Activated T-helper 1 cell treated with anti-CD3 and anti-CD28 coated beads, Interleukin-12 subunit alpha, Interleukin-12 subunit beta, Interleukin-2, Interleukin-4 antibody, amounts not matched to agents 30 ng/mL and 10 ng/mL and 1 ng/mL, durations not matched to agents 14 hours and 24 hours and 36 hours (primary cell): ENCODE measurements around the gene FYN. TPM values are rescaled to one million over a fixed set of nuclear protein-coding genes. Genes with fewer than 3 reads are reported as not detected.
"Not testable (repeated sequence)": the region's sequence is repeated elsewhere in the genome, so short reads cannot be mapped to it uniquely, and the experiment has no call there.

Experiments
- DNase-seq: peaks from one replicate; pipeline ENCODE4 v3.0.0; 2021; ENCODE audit warnings: low spot score
- H3K27ac Mint-ChIP-seq: one replicate; pipeline ENCODE4 v1.8.0; 2021; ENCODE audit warnings: mild to moderate bottlenecking, mixed read lengths
- H3K27me3 Mint-ChIP-seq: one replicate; pipeline ENCODE4 v1.8.0; 2022; ENCODE audit warnings: mild to moderate bottlenecking, moderate library complexity, mixed read lengths; ENCODE audit not compliant: insufficient read depth
- H3K36me3 Mint-ChIP-seq: one replicate; pipeline ENCODE4 v1.8.0; 2021; ENCODE audit warnings: low read depth, mixed read lengths
- H3K4me1 Mint-ChIP-seq: one replicate; pipeline ENCODE4 v1.8.0; 2021; ENCODE audit warnings: low read depth, mixed read lengths
- H3K4me3 Mint-ChIP-seq: one replicate; pipeline ENCODE4 v1.8.0; 2021; ENCODE audit warnings: mild to moderate bottlenecking, moderate library complexity, mixed read lengths
- H3K9me3 Mint-ChIP-seq: one replicate; pipeline ENCODE4 v1.8.0; 2021; ENCODE audit warnings: mixed read lengths
- intact Hi-C: fragments of 100-400 bp; cut with micrococcal nuclease; formaldehyde crosslinking; loops from one replicate; pipeline ENCODE4 v1.15.1; 2024
- total RNA-seq: library from RNA; stranded (reverse); gene quantifications from 2 replicates; pipeline ENCODE4 v1.2.3, GENCODE V29; 2022

The FYN gene
- 347 and 355 TPM in 2 replicates for total RNA-seq

- H3K27me3 Mint-ChIP-seq = peaks cover 6% of the 10 kb centered on the region
- H3K4me1 Mint-ChIP-seq = peaks cover 44% of the 10 kb centered on the region
- H3K4me3 Mint-ChIP-seq = peak within 1 kb of the TSS; percentile 99
- DNase-seq = peak; percentile 98
- no peaks in the 10 kb centered on the region for H3K9me3 Mint-ChIP-seq
- H3K36me3 Mint-ChIP-seq = peaks cover 30% of the 10 kb centered on the region
- intact Hi-C loops = loop anchor here (1.0 to 5.0 kb wide), 10 partner anchors 35 to 1059 kb away; partner anchors contain the start of genes CDK19 and TRAF3IP2
- H3K27ac Mint-ChIP-seq = peak within 1 kb of the TSS; percentile 96
Measured at GRCh38 chr6:111873178-111874024, at the start of gene FYN. Gene FYN, minus strand, starts transcription at chr6:111873452. Its CDS starts 153,401 bp downstream, at chr6:111720051.

DNA sequence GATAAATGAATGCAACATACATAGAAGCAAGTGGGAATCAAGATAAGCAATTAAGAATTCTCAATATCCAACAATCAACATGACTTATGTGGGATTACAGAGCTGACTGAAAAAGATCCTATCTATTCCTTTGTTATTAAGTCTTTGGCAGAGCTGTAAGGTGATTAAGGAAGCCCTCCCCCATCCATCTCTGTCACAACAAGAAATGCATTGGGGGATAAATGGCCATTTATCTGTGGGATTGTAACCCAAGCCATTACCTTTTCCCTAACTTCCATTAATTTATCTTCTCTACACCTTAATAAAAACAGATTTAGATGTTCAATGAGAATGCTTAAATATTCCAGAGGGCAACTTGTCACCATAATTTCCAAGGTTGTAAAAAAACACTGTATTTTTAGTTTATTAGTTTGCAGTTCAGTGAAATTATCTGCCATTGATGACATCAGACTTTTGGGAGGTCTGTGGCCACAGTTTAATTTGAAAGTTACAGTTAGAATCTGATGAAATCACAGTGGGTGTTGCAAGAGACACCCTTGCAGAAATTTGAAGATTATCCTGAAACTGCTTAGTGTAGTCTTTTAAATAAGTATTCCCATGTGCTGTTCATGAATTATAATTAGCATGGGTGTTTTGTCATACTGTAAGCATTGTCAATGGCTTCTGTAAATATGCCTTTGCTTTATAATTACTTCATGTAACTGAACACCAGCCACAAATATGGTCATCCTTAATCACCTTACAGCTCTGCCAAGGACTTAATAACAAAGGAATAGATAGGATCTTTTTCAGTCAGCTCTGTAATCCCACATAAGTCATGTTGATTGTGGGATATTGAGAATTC lies 49.4 kb upstream of the FYN start:
- intact Hi-C loops = no loop called here
- Mint-ChIP-seq H3K27me3 (peaks cover 4% of the 10 kb centered on the region), H3K4me3 (no peak overlapping the region), H3K9me3 (no peaks in the 10 kb centered on the region), H3K4me1 (peaks cover 14% of the 10 kb centered on the region), H3K36me3 (no peaks in the 10 kb centered on the region), H3K27ac (no peak overlapping the region)
- no peak for DNase-seq

- no peak overlapping the region for H3K4me3 Mint-ChIP-seq
- no peak overlapping the region for H3K27ac Mint-ChIP-seq
Measured at GRCh38 chr6:111921103-111921502, 47.9 kb upstream of the FYN start.

GRCh38 chr6:111920578-111920977 lies 47.3 kb upstream of the FYN start:
- Mint-ChIP-seq H3K4me1 (peaks cover 13% of the 10 kb centered on the region), H3K36me3 (no peaks in the 10 kb centered on the region), H3K9me3 (no peaks in the 10 kb centered on the region), H3K4me3 (no peak overlapping the region), H3K27ac (no peak overlapping the region), H3K27me3 (peaks cover 4% of the 10 kb centered on the region)
- intact Hi-C loops = no loop called here
- no peak for DNase-seq

More at GRCh38 chr6:111921103-111921502, 47.9 kb upstream of the FYN start:
- H3K27me3 Mint-ChIP-seq = peaks cover 4% of the 10 kb centered on the region
- H3K9me3 Mint-ChIP-seq = no peaks in the 10 kb centered on the region
- peaks cover 14% of the 10 kb centered on the region for H3K4me1 Mint-ChIP-seq
- no peak for DNase-seq
- intact Hi-C loops = no loop called here
- H3K36me3 Mint-ChIP-seq = no peaks in the 10 kb centered on the region

- Mint-ChIP-seq H3K4me3 (no peak overlapping the region), H3K4me1 (peaks cover 8% of the 10 kb centered on the region), H3K36me3 (no peaks in the 10 kb centered on the region), H3K27me3 (peaks cover 4% of the 10 kb centered on the region), H3K9me3 (no peaks in the 10 kb centered on the region), H3K27ac (no peak overlapping the region)
- intact Hi-C loops = loop anchor here (1.0 kb wide), 1 partner anchor 14 kb away; no protein-coding TSS in a partner anchor
- DNase-seq = no peak
Measured at GRCh38 chr6:111918825-111919224, 45.6 kb upstream of the FYN start.

DNA sequence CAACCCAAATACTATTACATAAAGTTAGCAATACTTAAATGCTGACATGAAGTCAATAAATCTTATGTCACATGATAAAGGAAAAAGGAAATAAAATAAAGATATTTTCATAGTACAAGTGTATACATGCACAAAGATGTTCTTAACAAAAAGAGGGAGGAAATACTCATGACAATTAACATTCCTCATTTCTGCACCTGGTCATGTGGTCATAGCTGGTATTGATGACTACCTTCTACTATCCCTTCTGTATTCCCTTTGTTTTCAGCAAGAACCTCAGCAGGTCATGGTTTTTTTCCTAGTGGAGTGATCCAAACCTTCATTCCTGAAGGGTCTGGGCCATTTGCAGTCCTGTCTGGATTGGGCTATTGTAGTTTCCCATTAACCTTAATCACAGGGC lies 43.5 kb upstream of the FYN start:
- DNase-seq = no peak
- Mint-ChIP-seq H3K4me3 (no peak overlapping the region), H3K4me1 (no peaks in the 10 kb centered on the region), H3K9me3 (no peaks in the 10 kb centered on the region), H3K27ac (no peak overlapping the region), H3K36me3 (no peaks in the 10 kb centered on the region), H3K27me3 (peaks cover 4% of the 10 kb centered on the region)
- intact Hi-C loops = no loop called here

- intact Hi-C loops = loop anchor here (5.0 kb wide), 1 partner anchor 37 kb away; no protein-coding TSS in a partner anchor
Measured at GRCh38 chr6:111914617-111915016, 41.4 kb upstream of the FYN start.

GRCh38 chr6:111912904-111913303 lies 39.7 kb upstream of the FYN start:
- intact Hi-C loops = loop anchor here (1.0 to 5.0 kb wide), 2 partner anchors 36 to 203 kb away; no protein-coding TSS in a partner anchor
- no peaks in the 10 kb centered on the region for H3K36me3 Mint-ChIP-seq
- H3K27ac Mint-ChIP-seq = no peak overlapping the region
- no peaks in the 10 kb centered on the region for H3K27me3 Mint-ChIP-seq
- H3K9me3 Mint-ChIP-seq = no peaks in the 10 kb centered on the region
- peaks cover 6% of the 10 kb centered on the region for H3K4me1 Mint-ChIP-seq
- no peak for DNase-seq
- H3K4me3 Mint-ChIP-seq = no peak overlapping the region

More at GRCh38 chr6:111914617-111915016, 41.4 kb upstream of the FYN start:
- H3K4me3 Mint-ChIP-seq = no peak overlapping the region
- H3K36me3 Mint-ChIP-seq = no peaks in the 10 kb centered on the region
- no peak for DNase-seq
- H3K9me3 Mint-ChIP-seq = no peaks in the 10 kb centered on the region
- peaks cover 6% of the 10 kb centered on the region for H3K4me1 Mint-ChIP-seq
- no peak overlapping the region for H3K27ac Mint-ChIP-seq
- H3K27me3 Mint-ChIP-seq = no peaks in the 10 kb centered on the region

DNA sequence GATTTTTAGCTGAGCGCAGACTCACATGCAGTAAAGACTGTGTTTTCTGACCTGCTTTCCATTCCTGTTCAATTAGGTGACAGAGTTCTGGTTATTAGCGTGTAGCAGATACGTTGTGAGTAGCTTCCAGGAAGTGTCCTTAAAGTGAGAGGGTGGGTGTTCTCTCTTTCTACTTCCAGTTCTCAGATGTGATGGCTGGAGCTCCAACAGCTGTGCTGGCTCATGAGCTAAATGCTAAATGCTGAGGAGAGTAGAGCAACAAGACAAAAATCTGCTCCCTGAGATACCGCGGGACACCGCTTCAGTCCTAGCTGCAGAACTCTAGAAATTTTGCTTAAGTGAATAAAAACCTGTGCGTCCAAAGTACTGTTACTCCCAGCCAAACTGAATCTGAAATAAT lies 38.2 kb upstream of the FYN start:
- H3K27me3 Mint-ChIP-seq = no peaks in the 10 kb centered on the region
- no peak for DNase-seq
- intact Hi-C loops = loop anchor here (5.0 kb wide), 1 partner anchor 34 kb away; no protein-coding TSS in a partner anchor

DNA sequence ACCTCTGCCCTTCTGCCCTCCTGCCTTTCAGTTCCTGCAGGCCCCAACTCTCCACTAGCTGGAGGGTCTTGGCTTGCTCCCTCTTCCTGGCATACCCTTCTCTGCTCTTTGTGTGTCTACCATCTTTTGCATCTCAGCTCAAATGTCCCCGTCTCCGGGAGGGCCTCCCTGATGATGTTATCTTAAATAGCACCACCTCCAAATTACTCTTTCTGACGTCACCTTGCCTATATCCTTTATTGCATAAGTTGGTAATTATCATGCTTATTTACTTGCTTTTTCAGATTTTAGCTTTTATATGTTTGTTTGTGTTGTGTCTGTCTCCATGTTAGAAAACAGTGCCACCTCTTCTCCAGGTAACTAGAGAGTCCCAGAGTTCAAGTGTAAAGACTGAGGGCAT lies 36.0 kb upstream of the FYN start:
- no peak overlapping the region for H3K27ac Mint-ChIP-seq
- no peaks in the 10 kb centered on the region for H3K36me3 Mint-ChIP-seq
- no peaks in the 10 kb centered on the region for H3K27me3 Mint-ChIP-seq
- H3K4me3 Mint-ChIP-seq = no peak overlapping the region
- intact Hi-C loops = no loop called here
- peaks cover 6% of the 10 kb centered on the region for H3K4me1 Mint-ChIP-seq
- DNase-seq = no peak
- H3K9me3 Mint-ChIP-seq = no peaks in the 10 kb centered on the region

More for the DNA sequence above, 38.2 kb upstream of the FYN start:
- Mint-ChIP-seq H3K36me3 (no peaks in the 10 kb centered on the region), H3K4me1 (peaks cover 6% of the 10 kb centered on the region), H3K4me3 (no peak overlapping the region), H3K27ac (no peak overlapping the region), H3K9me3 (no peaks in the 10 kb centered on the region)

GRCh38 chr6:111908365-111908764 lies 35.1 kb upstream of the FYN start:
- H3K4me3 Mint-ChIP-seq, H3K27ac Mint-ChIP-seq, H3K27me3 Mint-ChIP-seq, H3K9me3 Mint-ChIP-seq, H3K4me1 Mint-ChIP-seq, DNase-seq, H3K36me3 Mint-ChIP-seq, intact Hi-C loops: not testable (repeated sequence)

DNA sequence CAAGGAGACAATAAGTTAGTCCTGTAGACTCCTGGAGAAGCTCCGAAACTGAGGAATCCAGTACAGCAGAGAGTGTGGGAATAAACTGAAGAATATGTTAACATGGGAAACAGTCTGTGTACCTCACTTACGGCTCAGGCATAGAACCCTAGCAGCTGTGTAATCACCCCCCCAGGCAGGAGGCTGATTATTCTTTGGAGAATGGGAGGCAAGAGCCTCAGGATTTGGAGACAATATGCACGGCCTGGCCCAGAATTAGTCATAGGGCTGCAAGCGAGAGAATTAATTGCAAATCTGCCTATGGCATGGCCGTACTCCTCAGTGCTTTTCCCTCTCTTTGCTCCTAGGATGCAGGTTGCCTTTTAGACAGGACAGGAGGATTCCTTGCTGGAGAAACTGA lies 27.5 kb upstream of the FYN start:
- H3K27me3 Mint-ChIP-seq = no peaks in the 10 kb centered on the region
- H3K4me3 Mint-ChIP-seq = no peak overlapping the region
- no peak overlapping the region for H3K27ac Mint-ChIP-seq
- H3K9me3 Mint-ChIP-seq = no peaks in the 10 kb centered on the region
- intact Hi-C loops = no loop called here
- no peaks in the 10 kb centered on the region for H3K4me1 Mint-ChIP-seq
- DNase-seq = no peak
- H3K36me3 Mint-ChIP-seq = peaks cover 3% of the 10 kb centered on the region

GRCh38 chr6:111899531-111899930 lies 26.3 kb upstream of the FYN start:
- H3K36me3 Mint-ChIP-seq = peaks cover 3% of the 10 kb centered on the region
- H3K9me3 Mint-ChIP-seq = no peaks in the 10 kb centered on the region
- H3K4me1 Mint-ChIP-seq = no peaks in the 10 kb centered on the region
- no peak overlapping the region for H3K27ac Mint-ChIP-seq
- H3K4me3 Mint-ChIP-seq = no peak overlapping the region
- no peak for DNase-seq
- H3K27me3 Mint-ChIP-seq = no peaks in the 10 kb centered on the region
- intact Hi-C loops = no loop called here
